ENCODE data around the gene SSH3.

SSH3 gene

DNA sequence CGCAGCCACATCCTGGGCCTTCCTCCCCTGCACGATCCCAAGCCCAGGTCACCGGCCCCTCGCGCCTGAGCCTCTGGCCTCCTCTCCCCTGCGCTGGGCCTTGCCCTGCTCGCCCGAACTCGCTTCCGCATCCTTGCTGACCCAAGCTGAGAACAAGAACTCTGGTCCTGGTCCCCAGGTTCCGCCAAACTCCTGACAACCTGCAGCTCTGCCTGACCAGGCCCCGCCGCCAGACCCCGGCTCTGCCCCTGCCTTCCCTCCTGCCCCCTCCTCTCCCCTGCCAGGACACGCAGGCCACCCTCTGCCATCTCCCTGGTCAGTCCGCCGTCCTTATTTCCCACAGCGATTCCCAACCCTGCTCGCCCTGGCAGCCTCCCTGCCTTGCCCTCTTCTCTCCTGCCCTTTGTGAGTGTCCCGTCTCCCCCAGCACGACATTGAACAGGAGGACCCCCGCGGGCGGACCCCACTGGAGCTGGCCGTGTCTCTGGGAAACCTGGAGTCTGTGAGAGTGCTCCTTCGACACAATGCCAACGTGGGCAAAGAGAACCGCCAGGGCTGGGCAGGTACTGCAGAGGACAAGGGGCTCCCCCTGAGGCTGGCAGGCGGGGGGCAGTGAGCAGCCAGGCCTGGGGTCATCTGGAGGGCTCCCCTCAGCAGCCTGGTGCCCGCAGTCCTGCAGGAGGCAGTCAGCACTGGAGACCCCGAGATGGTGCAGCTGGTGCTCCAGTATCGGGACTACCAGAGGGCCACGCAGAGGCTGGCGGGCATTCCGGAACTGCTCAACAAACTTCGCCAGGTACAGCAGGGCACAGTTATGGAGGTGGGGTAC is 13.5 kb upstream of the SSH3 start:
- TF ChIP-seq RAD21 (IDR thresholded peaks at IDR 0.05; ENCODE audit: low read depth) (no peak), ZBTB7A (IDR thresholded peaks at IDR 0.05; ENCODE audit: low read depth) (no peak), TEAD4 (IDR thresholded peaks at IDR 0.05) (no peak), EGR1 (IDR thresholded peaks at IDR 0.05) (no peak), NFIC (IDR thresholded peaks at IDR 0.05) (no peak), CREB1 (IDR thresholded peaks at IDR 0.05; ENCODE audit: low read depth) (no peak), TCF12 (IDR thresholded peaks at IDR 0.05; ENCODE audit: low read depth) (no peak), YY1 (IDR thresholded peaks at IDR 0.05; ENCODE audit: low read depth) (no peak), EP300 (IDR thresholded peaks at IDR 0.05; ENCODE audit: borderline replicate concordance) (no peak), FOXM1 (IDR thresholded peaks at IDR 0.05; ENCODE audit: borderline replicate concordance, low read depth) (no peak), CEBPB (IDR thresholded peaks at IDR 0.05) (no peak), TAF1 (IDR thresholded peaks at IDR 0.05; ENCODE audit: low read depth) (no peak; the same call in 1 of the 2 replicates)
- TF ChIP-seq, protein P1, sequence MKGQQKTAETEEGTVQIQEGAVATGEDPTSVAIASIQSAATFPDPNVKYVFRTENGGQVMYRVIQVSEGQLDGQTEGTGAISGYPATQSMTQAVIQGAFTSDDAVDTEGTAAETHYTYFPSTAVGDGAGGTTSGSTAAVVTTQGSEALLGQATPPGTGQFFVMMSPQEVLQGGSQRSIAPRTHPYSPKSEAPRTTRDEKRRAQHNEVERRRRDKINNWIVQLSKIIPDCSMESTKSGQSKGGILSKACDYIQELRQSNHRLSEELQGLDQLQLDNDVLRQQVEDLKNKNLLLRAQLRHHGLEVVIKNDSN (IDR thresholded peaks at IDR 0.05) = no peak
- TF ChIP-seq, protein P2, sequence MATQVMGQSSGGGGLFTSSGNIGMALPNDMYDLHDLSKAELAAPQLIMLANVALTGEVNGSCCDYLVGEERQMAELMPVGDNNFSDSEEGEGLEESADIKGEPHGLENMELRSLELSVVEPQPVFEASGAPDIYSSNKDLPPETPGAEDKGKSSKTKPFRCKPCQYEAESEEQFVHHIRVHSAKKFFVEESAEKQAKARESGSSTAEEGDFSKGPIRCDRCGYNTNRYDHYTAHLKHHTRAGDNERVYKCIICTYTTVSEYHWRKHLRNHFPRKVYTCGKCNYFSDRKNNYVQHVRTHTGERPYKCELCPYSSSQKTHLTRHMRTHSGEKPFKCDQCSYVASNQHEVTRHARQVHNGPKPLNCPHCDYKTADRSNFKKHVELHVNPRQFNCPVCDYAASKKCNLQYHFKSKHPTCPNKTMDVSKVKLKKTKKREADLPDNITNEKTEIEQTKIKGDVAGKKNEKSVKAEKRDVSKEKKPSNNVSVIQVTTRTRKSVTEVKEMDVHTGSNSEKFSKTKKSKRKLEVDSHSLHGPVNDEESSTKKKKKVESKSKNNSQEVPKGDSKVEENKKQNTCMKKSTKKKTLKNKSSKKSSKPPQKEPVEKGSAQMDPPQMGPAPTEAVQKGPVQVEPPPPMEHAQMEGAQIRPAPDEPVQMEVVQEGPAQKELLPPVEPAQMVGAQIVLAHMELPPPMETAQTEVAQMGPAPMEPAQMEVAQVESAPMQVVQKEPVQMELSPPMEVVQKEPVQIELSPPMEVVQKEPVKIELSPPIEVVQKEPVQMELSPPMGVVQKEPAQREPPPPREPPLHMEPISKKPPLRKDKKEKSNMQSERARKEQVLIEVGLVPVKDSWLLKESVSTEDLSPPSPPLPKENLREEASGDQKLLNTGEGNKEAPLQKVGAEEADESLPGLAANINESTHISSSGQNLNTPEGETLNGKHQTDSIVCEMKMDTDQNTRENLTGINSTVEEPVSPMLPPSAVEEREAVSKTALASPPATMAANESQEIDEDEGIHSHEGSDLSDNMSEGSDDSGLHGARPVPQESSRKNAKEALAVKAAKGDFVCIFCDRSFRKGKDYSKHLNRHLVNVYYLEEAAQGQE (IDR thresholded peaks at IDR 0.05; ENCODE audit: low read depth) = no peak
- TF ChIP-seq, protein P3, sequence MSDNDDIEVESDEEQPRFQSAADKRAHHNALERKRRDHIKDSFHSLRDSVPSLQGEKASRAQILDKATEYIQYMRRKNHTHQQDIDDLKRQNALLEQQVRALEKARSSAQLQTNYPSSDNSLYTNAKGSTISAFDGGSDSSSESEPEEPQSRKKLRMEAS (IDR thresholded peaks at IDR 0.05) = no peak

DNA sequence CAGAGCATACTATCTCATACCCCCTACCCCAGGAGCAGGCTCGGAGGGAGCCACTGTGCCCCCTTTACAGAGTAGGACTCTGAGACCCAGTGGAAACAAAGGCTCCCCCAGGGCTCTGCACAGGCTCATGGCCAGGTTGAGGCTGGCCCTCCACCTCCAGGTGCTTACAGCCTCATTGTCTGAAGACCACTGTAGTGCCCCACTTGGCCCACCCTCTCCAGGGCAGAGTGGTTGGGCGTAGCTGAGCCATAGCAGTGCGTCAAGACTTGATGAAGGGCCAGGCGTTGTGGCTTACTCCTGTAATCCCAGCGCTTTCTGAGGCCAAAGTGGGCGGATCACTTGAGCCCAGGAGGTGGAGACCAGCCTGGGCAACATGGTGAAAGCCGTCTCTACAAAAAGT is 12.5 kb upstream of the SSH3 start:
- TF ChIP-seq TEAD4 (IDR thresholded peaks at IDR 0.05) (no peak), TCF12 (IDR thresholded peaks at IDR 0.05; ENCODE audit: low read depth) (no peak), YY1 (IDR thresholded peaks at IDR 0.05; ENCODE audit: low read depth) (no peak), ZBTB7A (IDR thresholded peaks at IDR 0.05; ENCODE audit: low read depth) (no peak), EP300 (IDR thresholded peaks at IDR 0.05; ENCODE audit: borderline replicate concordance) (no peak)
- TF ChIP-seq, protein P2 (IDR thresholded peaks at IDR 0.05; ENCODE audit: low read depth) = no peak

DNA sequence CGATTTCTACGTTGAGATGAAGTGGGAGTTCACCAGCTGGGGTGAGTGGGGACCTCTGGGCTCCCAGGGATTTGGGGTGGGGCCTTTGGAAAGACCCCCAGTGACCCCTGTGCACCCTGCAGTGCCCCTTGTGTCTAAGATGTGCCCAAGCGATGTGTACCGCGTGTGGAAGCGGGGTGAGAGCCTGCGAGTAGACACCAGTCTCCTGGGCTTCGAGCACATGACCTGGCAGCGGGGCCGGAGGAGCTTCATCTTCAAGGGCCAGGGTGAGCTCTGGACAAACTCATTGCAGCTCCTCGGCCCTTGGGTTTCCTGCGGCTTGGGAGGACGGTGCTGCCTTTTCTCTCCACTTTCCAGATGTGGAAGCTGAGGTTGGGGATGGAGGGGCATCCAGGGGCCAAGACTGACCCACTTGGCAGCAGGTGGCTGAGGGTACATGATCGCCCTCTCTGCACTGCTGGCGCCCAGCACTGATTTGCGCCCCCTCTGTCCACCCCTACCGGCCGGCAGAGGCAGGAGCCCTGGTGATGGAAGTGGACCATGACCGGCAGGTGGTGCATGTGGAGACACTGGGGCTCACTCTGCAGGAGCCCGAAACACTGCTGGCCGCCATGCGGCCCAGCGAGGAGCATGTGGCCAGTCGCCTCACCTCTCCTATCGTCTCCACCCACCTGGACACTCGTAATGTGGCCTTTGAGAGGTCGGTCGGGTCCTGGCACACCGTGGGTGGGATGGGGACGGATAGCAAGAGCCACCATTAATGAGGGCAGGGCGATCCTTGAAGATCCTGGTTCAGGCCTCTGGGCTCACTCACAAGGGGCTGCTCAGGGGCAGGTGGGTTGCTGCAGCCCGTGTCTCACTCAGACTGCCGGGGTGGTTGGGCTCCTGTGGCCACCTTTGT is 11.6 kb upstream of the SSH3 start:
- no peak for TF ChIP-seq CREB1 (IDR thresholded peaks at IDR 0.05; ENCODE audit: low read depth)
- TF ChIP-seq EP300 (IDR thresholded peaks at IDR 0.05; ENCODE audit: borderline replicate concordance) = no peak
- no peak for TF ChIP-seq FOXM1 (IDR thresholded peaks at IDR 0.05; ENCODE audit: borderline replicate concordance, low read depth)
- TF ChIP-seq TEAD4 (IDR thresholded peaks at IDR 0.05) = no peak
- TF ChIP-seq, protein P1 (IDR thresholded peaks at IDR 0.05) = no peak
- TF ChIP-seq NFIC (IDR thresholded peaks at IDR 0.05) = no peak
- no peak for TF ChIP-seq YY1 (IDR thresholded peaks at IDR 0.05; ENCODE audit: low read depth)
- TF ChIP-seq RAD21 (IDR thresholded peaks at IDR 0.05; ENCODE audit: low read depth) = no peak

DNA sequence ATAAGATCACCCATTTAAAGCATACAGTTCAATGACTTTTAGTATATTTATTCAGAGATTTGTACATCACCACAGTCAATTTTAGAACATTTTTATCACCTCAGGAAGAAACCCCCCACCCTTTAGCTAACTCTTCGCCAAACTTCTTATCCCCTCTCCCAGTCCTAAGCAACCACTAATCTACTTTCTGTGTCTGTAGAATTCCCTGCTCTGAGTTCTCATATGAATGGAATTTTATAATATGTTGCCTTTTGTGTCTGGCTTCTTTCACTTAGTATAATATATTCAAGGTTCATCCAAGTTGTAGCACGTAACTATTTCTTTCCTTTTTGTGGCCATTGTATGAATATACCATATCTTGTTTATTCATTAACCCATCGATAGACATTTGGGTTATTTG is 10.7 kb upstream of the SSH3 start:
- TF ChIP-seq FOXM1 (IDR thresholded peaks at IDR 0.05; ENCODE audit: borderline replicate concordance, low read depth) (no peak), EGR1 (IDR thresholded peaks at IDR 0.05) (no peak), CREB1 (IDR thresholded peaks at IDR 0.05; ENCODE audit: low read depth) (no peak), CEBPB (IDR thresholded peaks at IDR 0.05) (no peak), ZBTB7A (IDR thresholded peaks at IDR 0.05; ENCODE audit: low read depth) (no peak), EP300 (IDR thresholded peaks at IDR 0.05; ENCODE audit: borderline replicate concordance) (no peak), RAD21 (IDR thresholded peaks at IDR 0.05; ENCODE audit: low read depth) (no peak), NFIC (IDR thresholded peaks at IDR 0.05) (no peak), TAF1 (IDR thresholded peaks at IDR 0.05; ENCODE audit: low read depth) (no peak), YY1 (IDR thresholded peaks at IDR 0.05; ENCODE audit: low read depth) (no peak), TEAD4 (IDR thresholded peaks at IDR 0.05) (no peak)
- TF ChIP-seq, protein P1 (IDR thresholded peaks at IDR 0.05) = no peak
- TF ChIP-seq, protein P3 (IDR thresholded peaks at IDR 0.05) = no peak
